TTC549 (cell line): ENCODE data around the gene TP63.
"Not testable (repeated sequence)": the region's sequence is repeated elsewhere in the genome, so short reads cannot be mapped to it uniquely, and the experiment has no call there.

Experiments used
- FAIRE-seq: peaks from 2 replicates; lab custom pipeline; 2012; peaks lifted over from hg19 to GRCh38; lab: Jason Lieb, UNC

The TP63 gene

GRCh38 chr3:189631373-189631408 lies at the start of gene TP63:
TSS of gene TP63 (plus strand) at chr3:189631389. CDS start at chr3:189631516, 127 bp downstream.
- no peak for FAIRE-seq

GRCh38 chr3:189582179-189582578 lies 49.0 kb upstream of the TP63 start:
- FAIRE-seq = no peak

GRCh38 chr3:189584645-189585044 lies 46.5 kb upstream of the TP63 start:
- no peak for FAIRE-seq

- FAIRE-seq = no peak
Measured at GRCh38 chr3:189586941-189587663, 44.1 kb upstream of the TP63 start.

GRCh38 chr3:189587664-189588040 lies 43.5 kb upstream of the TP63 start:
- no peak for FAIRE-seq

GRCh38 chr3:189588070-189588469 lies 43.1 kb upstream of the TP63 start:
- no peak for FAIRE-seq

- no peak for FAIRE-seq
Measured at GRCh38 chr3:189588475-189589178, 42.6 kb upstream of the TP63 start.

GRCh38 chr3:189589179-189589569 lies 42.0 kb upstream of the TP63 start:
- FAIRE-seq = no peak

- no peak for FAIRE-seq
Measured at GRCh38 chr3:189590223-189590622, 41.0 kb upstream of the TP63 start.

- no peak for FAIRE-seq
Measured at GRCh38 chr3:189593581-189593980, 37.6 kb upstream of the TP63 start.

- FAIRE-seq = not testable (repeated sequence)
Measured at GRCh38 chr3:189596078-189596979, 34.9 kb upstream of the TP63 start.

- FAIRE-seq = no peak
Measured at GRCh38 chr3:189597918-189598317, 33.3 kb upstream of the TP63 start.

- FAIRE-seq = no peak
Measured at GRCh38 chr3:189598530-189599225, 32.5 kb upstream of the TP63 start.

- no peak for FAIRE-seq
Measured at GRCh38 chr3:189602471-189602870, 28.7 kb upstream of the TP63 start.

GRCh38 chr3:189605717-189606116 lies 25.5 kb upstream of the TP63 start:
- no peak for FAIRE-seq

- FAIRE-seq = no peak
Measured at GRCh38 chr3:189606774-189607173, 24.4 kb upstream of the TP63 start.

- not testable (repeated sequence) for FAIRE-seq
Measured at GRCh38 chr3:189612641-189613040, 18.5 kb upstream of the TP63 start.

GRCh38 chr3:189613122-189613521 lies 18.1 kb upstream of the TP63 start:
- FAIRE-seq = no peak

- FAIRE-seq = no peak
Measured at GRCh38 chr3:189621948-189622603, 9.1 kb upstream of the TP63 start.

GRCh38 chr3:189622629-189623028 lies 8.6 kb upstream of the TP63 start:
- no peak for FAIRE-seq

GRCh38 chr3:189624130-189624529 lies 7.1 kb upstream of the TP63 start:
- FAIRE-seq = no peak

GRCh38 chr3:189625071-189625470 lies 6.1 kb upstream of the TP63 start:
- FAIRE-seq = no peak

- no peak for FAIRE-seq
Measured at GRCh38 chr3:189625572-189625971, 5.6 kb upstream of the TP63 start.
